HepG2 (cell line): ENCODE results near the gene FOXP3. TPM values are rescaled to one million over a fixed set of nuclear protein-coding genes. Genes with fewer than 3 reads are reported as not detected.
A peak's percentile ranks its signal among the peaks of the same experiment; 100 is the strongest.

ENCODE experiments used
- ATAC-seq: fragments of 200-7000 bp; cut with Tn5 transposase; 3 replicates; pipeline ENCODE4 v1.9.1; 2020; ENCODE audit warnings: mild to moderate bottlenecking, moderate library complexity
- BruUV-seq: library from RNA; stranded (reverse); fragments of 400-500 nt; replicated peaks from 2 replicates; lab custom pipeline; 2021; lab: Mats Ljungman, UMichigan
- CTCF ChIA-PET: fragments of 300-600 bp; formaldehyde crosslinking; extraction: SDS; loops from one replicate; lab custom pipeline; 2021; ENCODE audit warnings: low total read pairs, inconsistent platforms, low intra/inter-chr PET ratio; lab: Yijun Ruan, JAX
- POLR2A ChIA-PET: fragments of 350-600 bp; sonication (Branson Sonifier 250); formaldehyde crosslinking; loops from one replicate; lab custom pipeline; 2020; ENCODE audit warnings: antibody characterized with exemption, inconsistent platforms; lab: Yijun Ruan, JAX
- DNase-seq: peaks from one replicate; pipeline ENCODE4 v3.0.0-alpha.2; 2015; ENCODE audit warnings: low spot score
- FAIRE-seq: peaks from 3 replicates; lab custom pipeline; 2011; peaks lifted over from hg19 to GRCh38; lab: Jason Lieb, UNC
- H2AFZ ChIP-seq: one replicate; pipeline ENCODE4 v1.6.1; 2011; ENCODE audit warnings: low read length, inconsistent platforms
- H3K27ac ChIP-seq: fragments of 300-600 bp; 3 replicates; pipeline ENCODE4 v1.8.0; 2011; ENCODE audit warnings: mixed run types, mild to moderate bottlenecking, mixed read lengths, low read length, inconsistent platforms; ENCODE audit not compliant: insufficient read depth; ENCODE audit errors: extremely low read length
- H3K27me3 ChIP-seq, 2 experiments: fragments of 200-600 bp in 1 of 2; 2 replicates in 1 of 2; 3 replicates in 1 of 2; pipeline versions ENCODE4 v1.6.0 to v1.8.0; 2011; ENCODE audit warnings: low read length in 2 of 2, mild to moderate bottlenecking in 2 of 2, moderate library complexity in 2 of 2, inconsistent platforms in 1 of 2; ENCODE audit not compliant: insufficient read depth in 2 of 2, control insufficient read depth in 1 of 2
- H3K36me3 ChIP-seq, 2 experiments: fragments of 200-600 bp in 1 of 2; replicated peaks in 1 of 2; 2 replicates in 1 of 2; 3 replicates in 1 of 2; pipeline versions ENCODE4 v1.5.1 to v1.8.0; 2011; ENCODE audit warnings: low read length in 2 of 2, inconsistent platforms in 1 of 2; ENCODE audit not compliant: insufficient read depth in 2 of 2, control insufficient read depth in 1 of 2
- H3K4me1 ChIP-seq: 2 replicates; pipeline ENCODE4 v1.5.1; 2012; ENCODE audit warnings: low read length, inconsistent platforms; ENCODE audit not compliant: insufficient read depth
- H3K4me2 ChIP-seq: 2 replicates; pipeline ENCODE4 v1.6.0; 2011; ENCODE audit warnings: low read depth, low read length, inconsistent platforms
- H3K4me3 ChIP-seq, 3 experiments: fragments of 200-600 bp in 1 of 3; sonication (generic), shearing (Covaris generic) in 1 of 3; replicated peaks in 1 of 3; 2 replicates each; pipeline ENCODE4 v1.5.1; 2011 to 2016; ENCODE audit warnings: low read length in 3 of 3, inconsistent platforms in 2 of 3, low read depth in 2 of 3, mild to moderate bottlenecking in 2 of 3, control low read depth in 1 of 3, mixed read lengths in 1 of 3; ENCODE audit not compliant: insufficient read depth in 1 of 3
- H3K79me2 ChIP-seq: one replicate; pipeline ENCODE4 v1.6.1; 2011; ENCODE audit warnings: low read length, inconsistent platforms; ENCODE audit not compliant: insufficient read depth
- H3K9ac ChIP-seq: 2 replicates; pipeline ENCODE4 v1.6.0; 2011; ENCODE audit warnings: mild to moderate bottlenecking, low read depth, low read length, inconsistent platforms; ENCODE audit not compliant: insufficient read depth
- H3K9me3 ChIP-seq: 2 replicates; pipeline ENCODE4 v1.5.1; 2012; ENCODE audit warnings: mild to moderate bottlenecking, low read length
- H4K20me1 ChIP-seq: 2 replicates; pipeline ENCODE4 v1.6.0; 2011; ENCODE audit warnings: inconsistent platforms, mild to moderate bottlenecking, low read length, moderate library complexity; ENCODE audit not compliant: insufficient read depth
- NR2F1 ChIP-seq, 2 experiments: fragments of 450-650 bp in 1 of 2; formaldehyde crosslinking in 1 of 2; IDR thresholded peaks; 2 replicates each; pipeline versions ENCODE4 v1.5.0 to v1.6.1; 2016 to 2020; ENCODE audit warnings: mild to moderate bottlenecking in 1 of 2, missing compliant biosample characterization in 1 of 2, missing genetic modification reagents in 1 of 2, moderate library complexity in 1 of 2
- SP5 ChIP-seq: IDR thresholded peaks from 2 replicates; pipeline ENCODE4 v1.6.1; 2016; ENCODE audit warnings: low read depth, borderline replicate concordance
- ZFP36L2 ChIP-seq: sonication (generic); formaldehyde crosslinking; IDR thresholded peaks from 2 replicates; pipeline ENCODE4 v1.4.0; 2020; ENCODE audit warnings: missing genetic modification reagents
- ZNF121 ChIP-seq: sonication (generic); formaldehyde crosslinking; IDR thresholded peaks from 2 replicates; pipeline ENCODE4 v1.5.0; 2020; ENCODE audit warnings: mild to moderate bottlenecking, missing genetic modification reagents
- ZNF333 ChIP-seq: sonication (generic); formaldehyde crosslinking; IDR thresholded peaks from 2 replicates; pipeline ENCODE4 v1.4.0; 2020; ENCODE audit warnings: mild to moderate bottlenecking, missing genetic modification reagents, borderline replicate concordance
- in situ Hi-C: cut with HindIII; loops from 2 replicates; pipeline ENCODE4 v1.10.0; 2017; ENCODE audit warnings: low pct_unique_long_range_greater_than_20kb; ENCODE audit not compliant: extremely low pct_ligation_motif_present
- intact Hi-C: fragments of 100-400 bp; cut with micrococcal nuclease; formaldehyde crosslinking; loops from one replicate; pipeline ENCODE4 v1.10.0; 2022; ENCODE audit not compliant: unreplicated experiment
- polyA plus RNA-seq, 8 experiments: library from polyadenylated mRNA; depleted of rRNA in 3 of 8; stranded (reverse) in 7 of 8; unstranded in 1 of 8; fragments of >200 nt; fragmentation: Illumina TruSeq in 4 of 8; extraction: Trizol in 4 of 8; gene quantifications; 2 replicates each; pipeline versions ENCODE4 v1.2.1 to v1.2.3, GENCODE V29; 2011 to 2016; ENCODE audit warnings: low read depth in 4 of 8, missing spikeins in 1 of 8, mixed read lengths in 1 of 8; ENCODE audit not compliant: insufficient read depth in 1 of 8
- total RNA-seq, 5 experiments: library from RNA; depleted of rRNA; stranded (reverse); fragments of >200 nt; fragmentation: Illumina TruSeq; extraction: Trizol; gene quantifications; 2 replicates each; pipeline ENCODE4 v1.2.3, GENCODE V29; 2016; ENCODE audit warnings: low read depth in 1 of 5
- TF ChIP-seq, protein P1 (sequence below): fragments of 450-650 bp; IDR thresholded peaks from 2 replicates; pipeline ENCODE4 v1.6.1; 2017
- TF ChIP-seq, protein P2 (sequence below): sonication (generic); formaldehyde crosslinking; IDR thresholded peaks from 2 replicates; pipeline ENCODE4 v1.4.0; 2020; ENCODE audit warnings: missing genetic modification reagents, mild to moderate bottlenecking, borderline replicate concordance

The FOXP3 gene
- total and polyA plus RNA-seq, 2 of the 13 experiments (the other 11 are each of a cell fraction or from before 2014, with no cell fraction given), result 0.04 TPM; not detected in 1

DNA sequence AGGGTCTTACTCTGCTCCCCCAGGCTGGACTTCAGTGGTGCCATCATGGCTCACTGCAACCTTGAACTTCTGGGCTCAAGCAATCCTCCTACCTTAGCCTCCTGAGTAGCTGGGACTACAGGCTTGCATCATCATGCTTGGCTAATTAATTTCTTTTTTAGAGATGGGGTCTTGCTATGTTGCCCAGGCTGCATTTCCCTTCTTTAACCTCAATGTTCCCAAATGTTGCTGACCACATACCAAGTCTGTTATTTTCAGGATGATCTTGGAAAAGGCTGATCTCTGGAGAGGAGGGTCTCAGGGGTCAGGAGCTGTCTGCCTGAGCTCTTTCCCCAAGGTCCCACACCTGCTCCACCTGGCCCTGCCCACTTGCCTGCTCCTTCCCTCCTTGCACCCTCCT lies 44.4 kb downstream of the FOXP3 start:
- no peaks in the 10 kb centered on the region for H3K9me3 ChIP-seq
- no peaks in the 10 kb centered on the region for H3K36me3 ChIP-seq
- no peaks in the 10 kb centered on the region for H3K4me1 ChIP-seq
- no peak overlapping the region for H3K4me3 ChIP-seq
- ChIA-PET CTCF (no interaction called here), POLR2A (no interaction called here)
- H3K4me2 ChIP-seq, result no peak overlapping the region
- no TSS peak for BruUV-seq
- in situ Hi-C loops, result no loop called here
- FAIRE-seq (no peak), ATAC-seq (no peak), DNase-seq (no peak)
- intact Hi-C loops, result no loop called here
- H3K27ac ChIP-seq, result no peak overlapping the region
- no peaks in the 10 kb centered on the region for H3K27me3 ChIP-seq
- H3K9ac ChIP-seq, result no peak overlapping the region
- no peaks in the 10 kb centered on the region for H3K79me2 ChIP-seq
- TF ChIP-seq, protein P1, sequence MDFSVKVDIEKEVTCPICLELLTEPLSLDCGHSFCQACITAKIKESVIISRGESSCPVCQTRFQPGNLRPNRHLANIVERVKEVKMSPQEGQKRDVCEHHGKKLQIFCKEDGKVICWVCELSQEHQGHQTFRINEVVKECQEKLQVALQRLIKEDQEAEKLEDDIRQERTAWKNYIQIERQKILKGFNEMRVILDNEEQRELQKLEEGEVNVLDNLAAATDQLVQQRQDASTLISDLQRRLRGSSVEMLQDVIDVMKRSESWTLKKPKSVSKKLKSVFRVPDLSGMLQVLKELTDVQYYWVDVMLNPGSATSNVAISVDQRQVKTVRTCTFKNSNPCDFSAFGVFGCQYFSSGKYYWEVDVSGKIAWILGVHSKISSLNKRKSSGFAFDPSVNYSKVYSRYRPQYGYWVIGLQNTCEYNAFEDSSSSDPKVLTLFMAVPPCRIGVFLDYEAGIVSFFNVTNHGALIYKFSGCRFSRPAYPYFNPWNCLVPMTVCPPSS, result no peak
- TF ChIP-seq NR2F1 (CRISPR knock-in tag; IDR thresholded peaks at IDR 0.05), result no peak
- TF ChIP-seq ZNF333, result no peak
- TF ChIP-seq SP5 (CRISPR knock-in tag), result no peak
- TF ChIP-seq ZNF121 (CRISPR knock-in tag), result 0 out of 2 replicates have a peak, but pooled peaks have one; percentile 36
- no peak for TF ChIP-seq ZFP36L2
- TF ChIP-seq, protein P2, sequence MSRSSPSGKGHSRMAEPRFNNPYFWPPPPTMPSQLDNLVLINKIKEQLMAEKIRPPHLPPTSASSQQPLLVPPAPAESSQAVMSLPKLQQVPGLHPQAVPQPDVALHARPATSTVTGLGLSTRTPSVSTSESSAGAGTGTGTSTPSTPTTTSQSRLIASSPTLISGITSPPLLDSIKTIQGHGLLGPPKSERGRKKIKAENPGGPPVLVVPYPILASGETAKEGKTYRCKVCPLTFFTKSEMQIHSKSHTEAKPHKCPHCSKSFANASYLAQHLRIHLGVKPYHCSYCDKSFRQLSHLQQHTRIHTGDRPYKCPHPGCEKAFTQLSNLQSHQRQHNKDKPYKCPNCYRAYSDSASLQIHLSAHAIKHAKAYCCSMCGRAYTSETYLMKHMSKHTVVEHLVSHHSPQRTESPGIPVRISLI (CRISPR knock-in tag), result no peak
- H2AFZ ChIP-seq, result no peak overlapping the region
- H4K20me1 ChIP-seq, result no peaks in the 10 kb centered on the region
